Liver (tissue), 9 donors: ENCODE data around the gene TCEA2. TPM values are rescaled to one million over a fixed set of nuclear protein-coding genes. Genes with fewer than 3 reads are reported as not detected.

Experiments
- DNase-seq: peaks from one replicate; pipeline ENCODE4 v3.0.0-alpha.2; 2017; ENCODE audit warnings: low spot score
- H3K27ac ChIP-seq, 2 donors: one replicate each; pipeline ENCODE4 v1.7.0; 2013; ENCODE audit warnings: inconsistent platforms in 2 of 2, low read length in 2 of 2, control low read depth in 1 of 2, low read depth in 1 of 2, mild to moderate bottlenecking in 1 of 2
- H3K27me3 ChIP-seq, 4 donors: one replicate each; pipeline versions ENCODE4 v1.6.1 to v1.7.0; 2013; ENCODE audit warnings: low read length in 3 of 4, inconsistent platforms in 1 of 4, mild to moderate bottlenecking in 1 of 4, moderate library complexity in 1 of 4; ENCODE audit not compliant: control insufficient read depth in 4 of 4, insufficient read depth in 4 of 4
- H3K36me3 ChIP-seq, 4 donors: one replicate each; pipeline versions ENCODE4 v1.6.1 to v1.7.0; 2013; ENCODE audit warnings: low read length in 3 of 4, mild to moderate bottlenecking in 3 of 4, low read depth in 1 of 4, moderate library complexity in 1 of 4; ENCODE audit not compliant: control insufficient read depth in 4 of 4, insufficient read depth in 3 of 4
- H3K4me1 ChIP-seq, 4 donors: one replicate each; pipeline versions ENCODE4 v1.6.1 to v1.7.0; 2013; ENCODE audit warnings: low read length in 3 of 4, mild to moderate bottlenecking in 3 of 4, moderate library complexity in 1 of 4; ENCODE audit not compliant: control insufficient read depth in 4 of 4, insufficient read depth in 4 of 4
- H3K4me3 ChIP-seq, 3 donors: one replicate each; pipeline versions ENCODE4 v1.6.1 to v1.7.0; 2013; ENCODE audit warnings: low read length in 3 of 3, control low read depth in 1 of 3, low read depth in 1 of 3, mild to moderate bottlenecking in 1 of 3
- H3K9ac ChIP-seq, 2 donors: one replicate each; pipeline ENCODE4 v1.7.0; 2013; ENCODE audit warnings: low read length in 2 of 2, mild to moderate bottlenecking in 2 of 2, moderate library complexity in 2 of 2, control low read depth in 1 of 2, low read depth in 1 of 2
- H3K9me3 ChIP-seq, 4 donors: one replicate each; pipeline versions ENCODE4 v1.6.1 to v1.7.0; 2013; ENCODE audit warnings: low read length in 3 of 4; ENCODE audit not compliant: control insufficient read depth in 4 of 4
- EGR1 ChIP-seq, 2 donors: IDR thresholded peaks; 2 replicates each; pipeline ENCODE4 v1.6.1; 2016 to 2018; ENCODE audit warnings: antibody characterized with exemption in 2 of 2, low read depth in 2 of 2
- FOXA1 ChIP-seq: IDR thresholded peaks from 2 replicates; pipeline ENCODE4 v1.6.1; 2016; ENCODE audit warnings: antibody characterized with exemption
- FOXA2 ChIP-seq: IDR thresholded peaks from 2 replicates; pipeline ENCODE4 v1.6.1; 2016; ENCODE audit warnings: antibody characterized with exemption
- GABPA ChIP-seq, 2 donors: IDR thresholded peaks in 1 of 2; conservative IDR thresholded peaks in 1 of 2; 2 replicates each; pipeline ENCODE4 v1.6.1; 2016; ENCODE audit warnings: antibody characterized with exemption in 2 of 2, mild to moderate bottlenecking in 1 of 2, moderate library complexity in 1 of 2
- HNF4A ChIP-seq, 2 donors: conservative IDR thresholded peaks; 2 replicates each; pipeline ENCODE4 v1.6.1; 2016; ENCODE audit warnings: antibody characterized with exemption in 2 of 2, mild to moderate bottlenecking in 2 of 2
- HNF4G ChIP-seq: IDR thresholded peaks from 2 replicates; pipeline ENCODE4 v1.6.1; 2016; ENCODE audit warnings: antibody characterized with exemption
- JUND ChIP-seq, 2 donors: IDR thresholded peaks; 2 replicates each; pipeline ENCODE4 v1.6.1; 2016; ENCODE audit warnings: antibody characterized with exemption in 2 of 2
- NR2F2 ChIP-seq: IDR thresholded peaks from 2 replicates; pipeline ENCODE4 v1.6.1; 2016; ENCODE audit warnings: antibody characterized with exemption
- RAD21 ChIP-seq, 2 donors: IDR thresholded peaks; 2 replicates each; pipeline ENCODE4 v1.6.1; 2016; ENCODE audit warnings: antibody characterized with exemption in 2 of 2, mild to moderate bottlenecking in 2 of 2
- RXRA ChIP-seq, 2 donors: IDR thresholded peaks; 2 replicates each; pipeline ENCODE4 v1.6.1; 2017 to 2018; ENCODE audit warnings: antibody characterized with exemption in 2 of 2, mild to moderate bottlenecking in 1 of 2
- YY1 ChIP-seq: IDR thresholded peaks from 2 replicates; pipeline ENCODE4 v1.6.1; 2016; ENCODE audit warnings: antibody characterized with exemption, mild to moderate bottlenecking
- WGBS: extraction: QIAGEN DNeasy Blood & Tissue Kit; methylation state at CpG from one replicate; pipeline ENCODE4 v1.1.7; 2013; 5-methylcytosine and 5-hydroxymethylcytosine counted together
- polyA plus RNA-seq, 2 donors: library from polyadenylated mRNA; stranded (reverse) in 1 of 2; unstranded in 1 of 2; fragments of 200-250 nt in 1 of 2; fragments of >200 nt in 1 of 2; fragmentation: Nextera tagmentation in 1 of 2; extraction: Ambion mirVana in 1 of 2; gene quantifications; one replicate each; pipeline versions ENCODE4 v1.2.1 to v1.2.3, GENCODE V29; 2013 to 2015
- total RNA-seq, 2 donors: library from RNA; depleted of rRNA; stranded (reverse); fragments of >200 nt; gene quantifications; one replicate each; pipeline ENCODE4 v1.2.3, GENCODE V29; 2014
- TF ChIP-seq, protein P1 (sequence below): IDR thresholded peaks from 2 replicates; pipeline ENCODE4 v1.6.1; 2016; ENCODE audit warnings: antibody characterized with exemption
- TF ChIP-seq, protein P2 (sequence below): fragments of 150-350 bp; IDR thresholded peaks from 2 replicates; pipeline ENCODE4 v1.5.1; 2017; ENCODE audit warnings: improper control_type of control experiment, low read depth, low read length; ENCODE audit not compliant: missing input control
- TF ChIP-seq, protein P3 (sequence below): IDR thresholded peaks from 2 replicates; pipeline ENCODE4 v1.6.1; 2016; ENCODE audit warnings: antibody characterized with exemption
- TF ChIP-seq, protein P4 (sequence below): IDR thresholded peaks from 2 replicates; pipeline ENCODE4 v1.6.1; 2016; ENCODE audit warnings: antibody characterized with exemption
- TF ChIP-seq, protein P5 (sequence below): IDR thresholded peaks from 2 replicates; pipeline ENCODE4 v1.6.1; 2016; ENCODE audit warnings: antibody characterized with exemption, mild to moderate bottlenecking
- donor health status: healthy.
- donor health status: healthy.
- donor health status: healthy.
- donor health status: healthy.
- donor health status: healthy.

TCEA2 gene
- total and polyA plus RNA-seq, 4 donors: 4.6 to 22.6 (median 11.8) TPM

DNA sequence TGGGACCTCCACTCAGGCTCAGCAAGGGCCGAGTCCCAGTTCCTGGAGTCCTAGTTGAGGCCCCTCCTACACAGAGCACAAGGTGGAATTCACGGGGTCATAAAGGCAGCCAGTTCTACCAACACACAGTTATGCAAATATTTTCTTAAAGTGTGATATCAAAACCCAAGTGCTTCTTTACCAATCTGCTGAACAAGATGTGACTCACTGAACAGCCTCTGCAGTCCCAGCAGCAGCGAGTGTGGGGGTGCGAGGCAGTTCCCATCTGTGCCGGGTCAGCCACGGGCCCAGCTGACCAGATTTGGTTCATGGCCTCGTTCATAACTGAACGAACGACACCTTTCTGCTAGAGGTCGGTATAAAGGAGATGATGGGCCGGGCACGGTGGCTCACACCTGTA, 4.5 kb upstream of the TCEA2 start:
- WGBS: 72% methylated on average over 12 of the region's 12 CpGs
- Histone ChIP-seq H3K4me1 (peaks cover 3 to 30% (median 16%) of the 10 kb centered on the region in 4 donors), H3K4me3 (no peak overlapping the region)

DNA sequence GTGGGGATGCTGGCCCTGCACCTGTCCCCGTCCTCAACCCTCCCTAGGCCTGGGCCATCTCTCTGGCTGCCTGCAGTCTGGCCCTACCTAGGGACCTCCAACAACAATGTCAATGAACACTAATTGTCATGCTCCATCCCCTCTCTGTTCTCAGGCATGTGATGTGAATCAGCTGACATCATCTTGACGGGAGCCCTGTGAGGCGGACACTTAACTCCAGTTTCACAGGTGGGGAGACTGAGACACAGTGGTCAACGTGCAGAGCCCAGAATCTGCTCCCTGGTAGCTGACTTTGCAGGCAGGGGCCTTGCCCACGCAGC, 762 bp upstream of the TCEA2 start:
- DNase-seq: no peak
- Histone ChIP-seq H3K27me3 (no peaks in the 10 kb centered on the region), H3K9ac (no peak overlapping the region), H3K36me3 (no peaks in the 10 kb centered on the region), H3K4me3 (peak overlapping the region in 2 of 3 donors; percentile 83 to 89), H3K27ac (no peak overlapping the region), H3K4me1 (peaks cover 27 to 62% (median 53%) of the 10 kb centered on the region in 4 donors), H3K9me3 (no peaks in the 10 kb centered on the region)
- TF ChIP-seq JUND (IDR thresholded peaks at IDR 0.05): no peak
- no peak for TF ChIP-seq HNF4G
- no peak for TF ChIP-seq NR2F2
- no peak for TF ChIP-seq GABPA (IDR thresholded peaks at IDR 0.05 in 1 of 2, conservative IDR thresholded peaks at IDR 0.05 in 1 of 2)
- TF ChIP-seq, protein P1, sequence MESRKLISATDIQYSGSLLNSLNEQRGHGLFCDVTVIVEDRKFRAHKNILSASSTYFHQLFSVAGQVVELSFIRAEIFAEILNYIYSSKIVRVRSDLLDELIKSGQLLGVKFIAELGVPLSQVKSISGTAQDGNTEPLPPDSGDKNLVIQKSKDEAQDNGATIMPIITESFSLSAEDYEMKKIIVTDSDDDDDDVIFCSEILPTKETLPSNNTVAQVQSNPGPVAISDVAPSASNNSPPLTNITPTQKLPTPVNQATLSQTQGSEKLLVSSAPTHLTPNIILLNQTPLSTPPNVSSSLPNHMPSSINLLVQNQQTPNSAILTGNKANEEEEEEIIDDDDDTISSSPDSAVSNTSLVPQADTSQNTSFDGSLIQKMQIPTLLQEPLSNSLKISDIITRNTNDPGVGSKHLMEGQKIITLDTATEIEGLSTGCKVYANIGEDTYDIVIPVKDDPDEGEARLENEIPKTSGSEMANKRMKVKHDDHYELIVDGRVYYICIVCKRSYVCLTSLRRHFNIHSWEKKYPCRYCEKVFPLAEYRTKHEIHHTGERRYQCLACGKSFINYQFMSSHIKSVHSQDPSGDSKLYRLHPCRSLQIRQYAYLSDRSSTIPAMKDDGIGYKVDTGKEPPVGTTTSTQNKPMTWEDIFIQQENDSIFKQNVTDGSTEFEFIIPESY: no peak
- TF ChIP-seq FOXA1: no peak
- TF ChIP-seq, protein P2, sequence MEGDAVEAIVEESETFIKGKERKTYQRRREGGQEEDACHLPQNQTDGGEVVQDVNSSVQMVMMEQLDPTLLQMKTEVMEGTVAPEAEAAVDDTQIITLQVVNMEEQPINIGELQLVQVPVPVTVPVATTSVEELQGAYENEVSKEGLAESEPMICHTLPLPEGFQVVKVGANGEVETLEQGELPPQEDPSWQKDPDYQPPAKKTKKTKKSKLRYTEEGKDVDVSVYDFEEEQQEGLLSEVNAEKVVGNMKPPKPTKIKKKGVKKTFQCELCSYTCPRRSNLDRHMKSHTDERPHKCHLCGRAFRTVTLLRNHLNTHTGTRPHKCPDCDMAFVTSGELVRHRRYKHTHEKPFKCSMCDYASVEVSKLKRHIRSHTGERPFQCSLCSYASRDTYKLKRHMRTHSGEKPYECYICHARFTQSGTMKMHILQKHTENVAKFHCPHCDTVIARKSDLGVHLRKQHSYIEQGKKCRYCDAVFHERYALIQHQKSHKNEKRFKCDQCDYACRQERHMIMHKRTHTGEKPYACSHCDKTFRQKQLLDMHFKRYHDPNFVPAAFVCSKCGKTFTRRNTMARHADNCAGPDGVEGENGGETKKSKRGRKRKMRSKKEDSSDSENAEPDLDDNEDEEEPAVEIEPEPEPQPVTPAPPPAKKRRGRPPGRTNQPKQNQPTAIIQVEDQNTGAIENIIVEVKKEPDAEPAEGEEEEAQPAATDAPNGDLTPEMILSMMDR: no peak
- WGBS: 71% methylated on average over 5 of the region's 5 CpGs

More for the DNA sequence above, 4.5 kb upstream of the TCEA2 start:
- DNase-seq: no peak
- H3K27me3 ChIP-seq: no peaks in the 10 kb centered on the region
- no peaks in the 10 kb centered on the region for H3K9me3 ChIP-seq
- no peak overlapping the region for H3K9ac ChIP-seq
- TF ChIP-seq, protein P3, sequence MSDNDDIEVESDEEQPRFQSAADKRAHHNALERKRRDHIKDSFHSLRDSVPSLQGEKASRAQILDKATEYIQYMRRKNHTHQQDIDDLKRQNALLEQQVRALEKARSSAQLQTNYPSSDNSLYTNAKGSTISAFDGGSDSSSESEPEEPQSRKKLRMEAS: no peak
- TF ChIP-seq NR2F2 (no peak), EGR1 (IDR thresholded peaks at IDR 0.05; ENCODE audit: low read depth in 2 of 2) (no peak), FOXA2 (no peak), FOXA1 (no peak), JUND (IDR thresholded peaks at IDR 0.05) (no peak), RAD21 (IDR thresholded peaks at IDR 0.05) (no peak), YY1 (no peak), HNF4G (no peak), HNF4A (conservative IDR thresholded peaks at IDR 0.05) (no peak), RXRA (IDR thresholded peaks at IDR 0.05) (no peak)
- TF ChIP-seq, protein P2: no peak
- TF ChIP-seq, protein P4, sequence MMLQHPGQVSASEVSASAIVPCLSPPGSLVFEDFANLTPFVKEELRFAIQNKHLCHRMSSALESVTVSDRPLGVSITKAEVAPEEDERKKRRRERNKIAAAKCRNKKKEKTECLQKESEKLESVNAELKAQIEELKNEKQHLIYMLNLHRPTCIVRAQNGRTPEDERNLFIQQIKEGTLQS: no peak
- TF ChIP-seq, protein P5, sequence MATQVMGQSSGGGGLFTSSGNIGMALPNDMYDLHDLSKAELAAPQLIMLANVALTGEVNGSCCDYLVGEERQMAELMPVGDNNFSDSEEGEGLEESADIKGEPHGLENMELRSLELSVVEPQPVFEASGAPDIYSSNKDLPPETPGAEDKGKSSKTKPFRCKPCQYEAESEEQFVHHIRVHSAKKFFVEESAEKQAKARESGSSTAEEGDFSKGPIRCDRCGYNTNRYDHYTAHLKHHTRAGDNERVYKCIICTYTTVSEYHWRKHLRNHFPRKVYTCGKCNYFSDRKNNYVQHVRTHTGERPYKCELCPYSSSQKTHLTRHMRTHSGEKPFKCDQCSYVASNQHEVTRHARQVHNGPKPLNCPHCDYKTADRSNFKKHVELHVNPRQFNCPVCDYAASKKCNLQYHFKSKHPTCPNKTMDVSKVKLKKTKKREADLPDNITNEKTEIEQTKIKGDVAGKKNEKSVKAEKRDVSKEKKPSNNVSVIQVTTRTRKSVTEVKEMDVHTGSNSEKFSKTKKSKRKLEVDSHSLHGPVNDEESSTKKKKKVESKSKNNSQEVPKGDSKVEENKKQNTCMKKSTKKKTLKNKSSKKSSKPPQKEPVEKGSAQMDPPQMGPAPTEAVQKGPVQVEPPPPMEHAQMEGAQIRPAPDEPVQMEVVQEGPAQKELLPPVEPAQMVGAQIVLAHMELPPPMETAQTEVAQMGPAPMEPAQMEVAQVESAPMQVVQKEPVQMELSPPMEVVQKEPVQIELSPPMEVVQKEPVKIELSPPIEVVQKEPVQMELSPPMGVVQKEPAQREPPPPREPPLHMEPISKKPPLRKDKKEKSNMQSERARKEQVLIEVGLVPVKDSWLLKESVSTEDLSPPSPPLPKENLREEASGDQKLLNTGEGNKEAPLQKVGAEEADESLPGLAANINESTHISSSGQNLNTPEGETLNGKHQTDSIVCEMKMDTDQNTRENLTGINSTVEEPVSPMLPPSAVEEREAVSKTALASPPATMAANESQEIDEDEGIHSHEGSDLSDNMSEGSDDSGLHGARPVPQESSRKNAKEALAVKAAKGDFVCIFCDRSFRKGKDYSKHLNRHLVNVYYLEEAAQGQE: no peak
- TF ChIP-seq, protein P1: no peak
- H3K36me3 ChIP-seq: no peaks in the 10 kb centered on the region
- no peak overlapping the region for H3K27ac ChIP-seq
